ENCODE measurements around the gene ZNF532.

The ZNF532 gene

DNA sequence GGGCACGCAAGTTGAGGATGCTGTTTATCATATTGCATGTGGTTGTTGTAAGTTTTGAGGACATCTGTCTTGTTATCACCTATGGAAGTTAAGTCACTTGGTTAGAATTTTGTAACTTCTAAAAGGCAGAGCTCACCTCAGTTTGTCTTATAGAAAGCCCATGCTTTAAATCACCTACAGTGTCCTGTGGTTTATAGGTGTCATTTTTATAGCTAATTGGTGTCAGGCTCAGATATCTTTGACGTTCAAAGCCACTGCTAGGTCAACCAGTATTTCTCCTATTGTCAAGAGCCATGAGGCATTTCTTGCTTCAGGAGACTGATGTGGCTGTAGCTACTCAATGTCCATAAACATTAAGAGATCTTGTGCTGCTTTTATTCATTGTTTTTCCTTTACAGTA is 16.8 kb downstream of the ZNF532 start:
- TF ChIP-seq CTCF (IDR thresholded peaks at IDR 0.05; ENCODE audit: low read depth, low read length): no peak
- no peak for TF ChIP-seq MYC (IDR thresholded peaks at IDR 0.05; ENCODE audit: low read depth, low read length)
- no peak for TF ChIP-seq POLR2A (IDR thresholded peaks at IDR 0.05; ENCODE audit: extremely low read depth, insufficient read length)
- TF ChIP-seq, protein P1, sequence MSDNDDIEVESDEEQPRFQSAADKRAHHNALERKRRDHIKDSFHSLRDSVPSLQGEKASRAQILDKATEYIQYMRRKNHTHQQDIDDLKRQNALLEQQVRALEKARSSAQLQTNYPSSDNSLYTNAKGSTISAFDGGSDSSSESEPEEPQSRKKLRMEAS (IDR thresholded peaks at IDR 0.05; ENCODE audit: low read depth, low read length): no peak
- no peak for DNase-seq (ENCODE audit: low read depth)

GRCh38 chr18:58882044-58882443 is 17.4 kb downstream of the ZNF532 start:
- no peak overlapping the region for H3K4me3 ChIP-seq (ENCODE audit: low read depth, low read length)
- no peak for DNase-seq (ENCODE audit: low read depth)
- TF ChIP-seq POLR2A (IDR thresholded peaks at IDR 0.05; ENCODE audit: extremely low read depth, insufficient read length) (no peak), CTCF (IDR thresholded peaks at IDR 0.05; ENCODE audit: low read depth, low read length) (no peak), MYC (IDR thresholded peaks at IDR 0.05; ENCODE audit: low read depth, low read length) (no peak)
- TF ChIP-seq, protein P1 (IDR thresholded peaks at IDR 0.05; ENCODE audit: low read depth, low read length): no peak

More for the DNA sequence above, 16.8 kb downstream of the ZNF532 start:
- no peak overlapping the region for H3K4me3 ChIP-seq (ENCODE audit: low read depth, low read length)

GRCh38 chr18:58882686-58883085 is 18.0 kb downstream of the ZNF532 start:
- TF ChIP-seq CTCF (IDR thresholded peaks at IDR 0.05; ENCODE audit: low read depth, low read length) (no peak), POLR2A (IDR thresholded peaks at IDR 0.05; ENCODE audit: extremely low read depth, insufficient read length) (no peak)
- DNase-seq (ENCODE audit: low read depth): no peak
- no peak overlapping the region for H3K4me3 ChIP-seq (ENCODE audit: low read depth, low read length)

DNA sequence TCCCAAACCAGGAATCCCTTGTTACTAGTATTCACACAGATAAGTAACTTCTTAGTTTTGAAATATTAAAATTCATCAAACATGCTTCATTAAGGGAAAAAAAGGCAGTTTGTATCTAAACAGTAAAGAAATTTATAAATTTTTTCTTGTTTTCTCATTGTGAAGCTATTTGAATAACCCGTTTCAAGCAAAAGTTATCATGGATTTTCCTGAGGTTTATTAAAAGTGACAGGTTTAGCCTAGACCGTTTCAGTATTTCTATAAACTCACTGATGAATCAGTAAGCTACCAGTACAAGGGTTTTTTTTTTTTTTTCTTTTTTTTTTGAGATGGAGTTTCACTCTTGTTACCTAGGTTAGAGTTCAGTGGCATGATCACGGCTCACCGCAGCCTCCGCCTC is 20.0 kb downstream of the ZNF532 start:
- DNase-seq (ENCODE audit: low read depth): no peak
- TF ChIP-seq, protein P1 (IDR thresholded peaks at IDR 0.05; ENCODE audit: low read depth, low read length): no peak
- TF ChIP-seq POLR2A (IDR thresholded peaks at IDR 0.05; ENCODE audit: extremely low read depth, insufficient read length) (no peak), CTCF (IDR thresholded peaks at IDR 0.05; ENCODE audit: low read depth, low read length) (no peak), MYC (IDR thresholded peaks at IDR 0.05; ENCODE audit: low read depth, low read length) (no peak)
- no peak overlapping the region for H3K4me3 ChIP-seq (ENCODE audit: low read depth, low read length)

DNA sequence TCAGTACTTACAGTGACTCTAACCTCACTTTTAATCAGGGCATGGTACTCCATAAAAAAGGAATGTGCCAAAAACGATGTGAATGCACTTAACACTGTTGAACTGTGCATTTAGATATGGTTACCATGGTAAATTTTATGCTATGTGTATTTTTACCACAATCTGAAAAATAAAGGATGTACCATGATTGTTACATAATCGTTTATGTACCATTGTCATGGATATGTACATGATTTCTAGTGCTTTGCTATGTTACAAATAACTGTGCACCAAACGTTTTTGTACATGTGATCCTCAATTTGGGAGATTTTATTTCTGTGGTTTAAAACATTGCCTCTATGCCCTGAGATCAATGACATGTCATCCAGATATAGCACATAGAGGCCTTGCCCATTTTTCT is 21.8 kb downstream of the ZNF532 start:
- DNase-seq (ENCODE audit: low read depth): no peak
- no peak overlapping the region for H3K4me3 ChIP-seq (ENCODE audit: low read depth, low read length)
- TF ChIP-seq, protein P1 (IDR thresholded peaks at IDR 0.05; ENCODE audit: low read depth, low read length): no peak
- no peak for TF ChIP-seq MYC (IDR thresholded peaks at IDR 0.05; ENCODE audit: low read depth, low read length)
- TF ChIP-seq CTCF (IDR thresholded peaks at IDR 0.05; ENCODE audit: low read depth, low read length): no peak
- no peak for TF ChIP-seq POLR2A (IDR thresholded peaks at IDR 0.05; ENCODE audit: extremely low read depth, insufficient read length)
